SK-N-SH treated with all-trans-retinoic acid at 6 μM for 48 hours (cell line): ENCODE data around the gene SMG9.

Source experiments
- ATAC-seq: fragments of 200-7000 bp; cut with Tn5 transposase; 3 replicates; pipeline ENCODE4 v1.9.1; 2020; ENCODE audit warnings: mild to moderate bottlenecking, moderate library complexity
- ARNTL ChIP-seq: fragments of 450-650 bp; formaldehyde crosslinking; IDR thresholded peaks from 2 replicates; pipeline ENCODE4 v1.5.0; 2020; ENCODE audit warnings: low read depth, mild to moderate bottlenecking, moderate library complexity, borderline replicate concordance
- BACH2 ChIP-seq: fragments of 250-450 bp; sonication (Bioruptor Pico); IDR thresholded peaks from 2 replicates; pipeline ENCODE4 v1.9.0; 2021; ENCODE audit warnings: mild to moderate bottlenecking, borderline replicate concordance
- CSDC2 ChIP-seq: fragments of 250-450 bp; sonication (Bioruptor Pico); IDR thresholded peaks from 2 replicates; pipeline ENCODE4 v1.5.0; 2020; ENCODE audit warnings: mild to moderate bottlenecking, moderate library complexity
- ESRRG ChIP-seq: fragments of 250-450 bp; sonication (Bioruptor Pico); IDR thresholded peaks from 2 replicates; pipeline ENCODE4 v1.6.1; 2021; ENCODE audit warnings: mild to moderate bottlenecking
- GLIS3 ChIP-seq: fragments of 250-450 bp; sonication (Bioruptor Pico); IDR thresholded peaks from 2 replicates; pipeline ENCODE4 v1.5.0; 2020; ENCODE audit warnings: mild to moderate bottlenecking, moderate library complexity
- ISL1 ChIP-seq: fragments of 250-450 bp; sonication (Bioruptor Pico); IDR thresholded peaks from 2 replicates; pipeline ENCODE4 v2.1.2; 2022; ENCODE audit warnings: mild to moderate bottlenecking, moderate library complexity
- OSR1 ChIP-seq: fragments of 250-450 bp; sonication (Bioruptor Pico); IDR thresholded peaks from 2 replicates; pipeline ENCODE4 v1.8.0; 2022; ENCODE audit warnings: moderate library complexity, mild to moderate bottlenecking, inconsistent platforms
- PPARA ChIP-seq: fragments of 250-450 bp; sonication (Bioruptor Pico); IDR thresholded peaks from 2 replicates; pipeline ENCODE4 v1.5.0; 2020; ENCODE audit warnings: mild to moderate bottlenecking, borderline replicate concordance
- RARB ChIP-seq: fragments of 250-450 bp; sonication (Bioruptor Pico); IDR thresholded peaks from 2 replicates; pipeline ENCODE4 v1.8.0; 2021; ENCODE audit warnings: mild to moderate bottlenecking, moderate library complexity
- SNAI2 ChIP-seq: fragments of 250-450 bp; sonication (Bioruptor Pico); IDR thresholded peaks from 2 replicates; pipeline ENCODE4 v1.5.0; 2020; ENCODE audit warnings: mild to moderate bottlenecking, moderate library complexity
- TCF4 ChIP-seq: fragments of 250-450 bp; sonication (Bioruptor Pico); IDR thresholded peaks from 2 replicates; pipeline ENCODE4 v1.8.0; 2021; ENCODE audit warnings: mild to moderate bottlenecking, moderate library complexity, borderline replicate concordance
- TOX ChIP-seq: fragments of 250-450 bp; sonication (Bioruptor Pico); IDR thresholded peaks from 2 replicates; pipeline ENCODE4 v1.8.0; 2021; ENCODE audit warnings: mild to moderate bottlenecking, moderate library complexity, borderline replicate concordance
- ZFP3 ChIP-seq: fragments of 250-450 bp; sonication (Bioruptor Pico); IDR thresholded peaks from 2 replicates; pipeline ENCODE4 v1.5.0; 2020; ENCODE audit warnings: mild to moderate bottlenecking, moderate library complexity
- ZFP30 ChIP-seq: fragments of 450-650 bp; formaldehyde crosslinking; IDR thresholded peaks from 2 replicates; pipeline ENCODE4 v1.5.0; 2022; ENCODE audit warnings: mild to moderate bottlenecking, moderate library complexity
- ZNF565 ChIP-seq: fragments of 450-650 bp; formaldehyde crosslinking; conservative IDR thresholded peaks from 2 replicates; pipeline ENCODE4 v1.5.0; 2020; ENCODE audit warnings: low read depth, mild to moderate bottlenecking, moderate library complexity
- ZNF70 ChIP-seq: fragments of 450-650 bp; formaldehyde crosslinking; IDR thresholded peaks from 2 replicates; pipeline ENCODE4 v1.5.0; 2020; ENCODE audit warnings: mild to moderate bottlenecking, moderate library complexity
- ZNF8 ChIP-seq: fragments of 450-650 bp; formaldehyde crosslinking; IDR thresholded peaks from 2 replicates; pipeline ENCODE4 v1.5.0; 2020; ENCODE audit warnings: mild to moderate bottlenecking, moderate library complexity
- TF ChIP-seq, protein P1 (sequence below): fragments of 250-450 bp; sonication (Bioruptor Pico); IDR thresholded peaks from 2 replicates; pipeline ENCODE4 v1.5.1; 2020; ENCODE audit warnings: low read depth, mild to moderate bottlenecking, moderate library complexity
- TF ChIP-seq, protein P2 (sequence below): fragments of 250-450 bp; sonication (Bioruptor Pico); IDR thresholded peaks from 2 replicates; pipeline ENCODE4 v1.5.0; 2020; ENCODE audit warnings: mild to moderate bottlenecking, moderate library complexity
- TF ChIP-seq, protein P3 (sequence below): fragments of 250-450 bp; sonication (Bioruptor Pico); IDR thresholded peaks from 2 replicates; pipeline ENCODE4 v1.8.0; 2020; ENCODE audit warnings: mild to moderate bottlenecking, moderate library complexity, borderline replicate concordance
- TF ChIP-seq, protein P4 (sequence below): fragments of 250-450 bp; sonication (Bioruptor Pico); IDR thresholded peaks from 2 replicates; pipeline ENCODE4 v1.5.1; 2021; ENCODE audit warnings: mild to moderate bottlenecking, moderate library complexity

The SMG9 gene

DNA sequence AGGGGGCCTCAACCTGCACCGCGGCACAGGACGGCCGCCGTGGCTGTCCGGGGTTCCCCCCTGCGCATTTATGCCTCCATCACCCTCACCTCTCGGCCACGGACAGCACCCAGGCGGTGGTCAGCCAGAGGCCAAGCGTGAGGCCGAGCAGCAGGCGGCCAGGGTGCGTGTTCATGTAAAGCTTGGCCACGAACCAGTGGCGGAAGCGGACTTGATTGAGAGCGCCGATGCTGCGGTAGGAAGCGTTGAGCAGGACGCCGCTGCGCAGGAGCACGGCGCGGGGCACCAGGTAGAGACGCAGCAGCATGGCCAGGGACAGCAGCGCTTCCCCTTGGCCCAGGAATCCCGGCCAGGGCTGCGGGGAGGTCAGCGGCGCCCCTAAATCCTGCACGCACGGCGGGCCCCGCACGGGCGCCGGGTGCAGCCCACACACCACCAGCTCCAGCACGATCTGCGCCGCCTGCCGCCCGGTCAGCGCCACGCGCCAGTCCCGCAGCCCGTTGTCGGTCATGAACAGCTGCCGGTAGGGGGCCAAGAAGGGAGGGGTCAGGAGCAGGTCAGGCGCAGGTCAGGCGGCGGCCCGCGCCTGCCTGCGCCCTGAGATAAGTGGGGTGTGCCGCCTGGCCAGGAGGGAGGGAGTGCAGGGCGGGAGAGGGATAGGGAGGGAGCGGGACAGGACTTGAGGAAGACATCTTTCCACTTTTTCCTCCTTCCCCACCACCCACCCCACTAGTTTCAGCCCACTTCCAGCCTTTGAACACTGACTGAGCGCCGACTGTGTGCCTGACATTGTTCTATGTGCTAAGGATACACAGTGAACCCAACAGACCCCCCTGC, 19.6 kb upstream of the SMG9 start:
- peak; percentile 37; the same call in 1 of the 3 replicates for ATAC-seq
- TF ChIP-seq CSDC2 (CRISPR knock-in tag) (no peak), ESRRG (CRISPR knock-in tag) (no peak), ZNF8 (CRISPR knock-in tag) (no peak)

DNA sequence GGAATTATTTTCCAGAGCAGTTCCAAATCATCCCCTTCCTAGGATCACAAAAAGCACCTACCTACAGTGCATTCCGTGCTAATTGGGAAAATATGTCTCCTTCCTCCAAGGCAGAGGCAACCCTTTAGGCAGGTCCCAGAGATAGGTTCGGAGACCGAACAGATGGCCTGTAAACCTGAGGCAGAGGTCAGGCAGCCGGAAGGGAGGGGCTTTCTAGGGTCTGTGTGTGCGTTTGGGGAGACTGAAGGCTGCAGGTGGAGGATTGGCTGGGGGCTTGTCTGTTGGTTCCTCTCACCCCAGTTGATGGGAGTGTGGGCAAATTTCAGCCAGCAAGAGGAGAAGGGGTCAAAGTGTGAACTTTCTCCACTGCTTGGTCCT, 19.0 kb upstream of the SMG9 start:
- ATAC-seq: no peak
- TF ChIP-seq ISL1 (CRISPR knock-in tag) (no peak), ZNF8 (CRISPR knock-in tag) (no peak), TOX (no peak), ZNF70 (CRISPR knock-in tag) (no peak), RARB (no peak), SNAI2 (CRISPR knock-in tag) (no peak), ARNTL (CRISPR knock-in tag) (no peak), ZFP30 (no peak), ESRRG (CRISPR knock-in tag) (no peak), PPARA (CRISPR knock-in tag) (no peak), TCF4 (CRISPR knock-in tag) (no peak)
- TF ChIP-seq, protein P1, sequence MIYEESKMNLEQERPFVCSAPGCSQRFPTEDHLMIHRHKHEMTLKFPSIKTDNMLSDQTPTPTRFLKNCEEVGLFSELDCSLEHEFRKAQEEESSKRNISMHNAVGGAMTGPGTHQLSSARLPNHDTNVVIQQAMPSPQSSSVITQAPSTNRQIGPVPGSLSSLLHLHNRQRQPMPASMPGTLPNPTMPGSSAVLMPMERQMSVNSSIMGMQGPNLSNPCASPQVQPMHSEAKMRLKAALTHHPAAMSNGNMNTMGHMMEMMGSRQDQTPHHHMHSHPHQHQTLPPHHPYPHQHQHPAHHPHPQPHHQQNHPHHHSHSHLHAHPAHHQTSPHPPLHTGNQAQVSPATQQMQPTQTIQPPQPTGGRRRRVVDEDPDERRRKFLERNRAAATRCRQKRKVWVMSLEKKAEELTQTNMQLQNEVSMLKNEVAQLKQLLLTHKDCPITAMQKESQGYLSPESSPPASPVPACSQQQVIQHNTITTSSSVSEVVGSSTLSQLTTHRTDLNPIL (CRISPR knock-in tag): no peak

DNA sequence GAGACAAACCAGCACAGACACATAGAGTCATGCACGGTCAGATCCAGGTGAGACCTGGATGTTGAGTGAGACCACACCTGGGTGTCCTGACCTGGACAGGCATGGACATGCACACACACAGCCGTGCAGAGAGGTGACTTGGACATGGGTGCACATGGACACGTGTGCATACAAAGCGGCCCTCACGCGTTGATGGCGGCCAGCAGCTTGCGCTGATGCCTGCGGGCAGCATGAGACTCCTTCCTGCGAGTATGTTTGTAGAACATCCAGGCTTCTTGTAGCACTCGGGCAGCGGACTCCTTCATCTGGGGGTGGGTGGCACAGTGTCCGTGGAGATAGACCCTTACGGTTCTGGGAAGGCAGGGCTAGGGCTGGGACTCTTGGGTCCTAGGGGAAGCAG, 14.5 kb upstream of the SMG9 start:
- TF ChIP-seq BACH2 (no peak), ESRRG (CRISPR knock-in tag) (no peak), TOX (no peak), PPARA (CRISPR knock-in tag) (no peak), ZNF70 (CRISPR knock-in tag) (no peak), ZFP3 (CRISPR knock-in tag) (no peak), SNAI2 (CRISPR knock-in tag) (no peak), ZFP30 (no peak), RARB (no peak), ARNTL (CRISPR knock-in tag) (no peak), ZNF8 (CRISPR knock-in tag) (no peak)
- TF ChIP-seq, protein P2, sequence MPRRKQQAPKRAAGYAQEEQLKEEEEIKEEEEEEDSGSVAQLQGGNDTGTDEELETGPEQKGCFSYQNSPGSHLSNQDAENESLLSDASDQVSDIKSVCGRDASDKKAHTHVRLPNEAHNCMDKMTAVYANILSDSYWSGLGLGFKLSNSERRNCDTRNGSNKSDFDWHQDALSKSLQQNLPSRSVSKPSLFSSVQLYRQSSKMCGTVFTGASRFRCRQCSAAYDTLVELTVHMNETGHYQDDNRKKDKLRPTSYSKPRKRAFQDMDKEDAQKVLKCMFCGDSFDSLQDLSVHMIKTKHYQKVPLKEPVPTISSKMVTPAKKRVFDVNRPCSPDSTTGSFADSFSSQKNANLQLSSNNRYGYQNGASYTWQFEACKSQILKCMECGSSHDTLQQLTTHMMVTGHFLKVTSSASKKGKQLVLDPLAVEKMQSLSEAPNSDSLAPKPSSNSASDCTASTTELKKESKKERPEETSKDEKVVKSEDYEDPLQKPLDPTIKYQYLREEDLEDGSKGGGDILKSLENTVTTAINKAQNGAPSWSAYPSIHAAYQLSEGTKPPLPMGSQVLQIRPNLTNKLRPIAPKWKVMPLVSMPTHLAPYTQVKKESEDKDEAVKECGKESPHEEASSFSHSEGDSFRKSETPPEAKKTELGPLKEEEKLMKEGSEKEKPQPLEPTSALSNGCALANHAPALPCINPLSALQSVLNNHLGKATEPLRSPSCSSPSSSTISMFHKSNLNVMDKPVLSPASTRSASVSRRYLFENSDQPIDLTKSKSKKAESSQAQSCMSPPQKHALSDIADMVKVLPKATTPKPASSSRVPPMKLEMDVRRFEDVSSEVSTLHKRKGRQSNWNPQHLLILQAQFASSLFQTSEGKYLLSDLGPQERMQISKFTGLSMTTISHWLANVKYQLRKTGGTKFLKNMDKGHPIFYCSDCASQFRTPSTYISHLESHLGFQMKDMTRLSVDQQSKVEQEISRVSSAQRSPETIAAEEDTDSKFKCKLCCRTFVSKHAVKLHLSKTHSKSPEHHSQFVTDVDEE (CRISPR knock-in tag): no peak
- TF ChIP-seq, protein P3, sequence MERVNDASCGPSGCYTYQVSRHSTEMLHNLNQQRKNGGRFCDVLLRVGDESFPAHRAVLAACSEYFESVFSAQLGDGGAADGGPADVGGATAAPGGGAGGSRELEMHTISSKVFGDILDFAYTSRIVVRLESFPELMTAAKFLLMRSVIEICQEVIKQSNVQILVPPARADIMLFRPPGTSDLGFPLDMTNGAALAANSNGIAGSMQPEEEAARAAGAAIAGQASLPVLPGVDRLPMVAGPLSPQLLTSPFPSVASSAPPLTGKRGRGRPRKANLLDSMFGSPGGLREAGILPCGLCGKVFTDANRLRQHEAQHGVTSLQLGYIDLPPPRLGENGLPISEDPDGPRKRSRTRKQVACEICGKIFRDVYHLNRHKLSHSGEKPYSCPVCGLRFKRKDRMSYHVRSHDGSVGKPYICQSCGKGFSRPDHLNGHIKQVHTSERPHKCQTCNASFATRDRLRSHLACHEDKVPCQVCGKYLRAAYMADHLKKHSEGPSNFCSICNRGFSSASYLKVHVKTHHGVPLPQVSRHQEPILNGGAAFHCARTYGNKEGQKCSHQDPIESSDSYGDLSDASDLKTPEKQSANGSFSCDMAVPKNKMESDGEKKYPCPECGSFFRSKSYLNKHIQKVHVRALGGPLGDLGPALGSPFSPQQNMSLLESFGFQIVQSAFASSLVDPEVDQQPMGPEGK (CRISPR knock-in tag): no peak
- TF ChIP-seq, protein P4, sequence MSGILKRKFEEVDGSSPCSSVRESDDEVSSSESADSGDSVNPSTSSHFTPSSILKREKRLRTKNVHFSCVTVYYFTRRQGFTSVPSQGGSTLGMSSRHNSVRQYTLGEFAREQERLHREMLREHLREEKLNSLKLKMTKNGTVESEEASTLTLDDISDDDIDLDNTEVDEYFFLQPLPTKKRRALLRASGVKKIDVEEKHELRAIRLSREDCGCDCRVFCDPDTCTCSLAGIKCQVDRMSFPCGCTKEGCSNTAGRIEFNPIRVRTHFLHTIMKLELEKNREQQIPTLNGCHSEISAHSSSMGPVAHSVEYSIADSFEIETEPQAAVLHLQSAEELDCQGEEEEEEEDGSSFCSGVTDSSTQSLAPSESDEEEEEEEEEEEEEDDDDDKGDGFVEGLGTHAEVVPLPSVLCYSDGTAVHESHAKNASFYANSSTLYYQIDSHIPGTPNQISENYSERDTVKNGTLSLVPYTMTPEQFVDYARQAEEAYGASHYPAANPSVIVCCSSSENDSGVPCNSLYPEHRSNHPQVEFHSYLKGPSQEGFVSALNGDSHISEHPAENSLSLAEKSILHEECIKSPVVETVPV (CRISPR knock-in tag): no peak
- ATAC-seq: no peak

DNA sequence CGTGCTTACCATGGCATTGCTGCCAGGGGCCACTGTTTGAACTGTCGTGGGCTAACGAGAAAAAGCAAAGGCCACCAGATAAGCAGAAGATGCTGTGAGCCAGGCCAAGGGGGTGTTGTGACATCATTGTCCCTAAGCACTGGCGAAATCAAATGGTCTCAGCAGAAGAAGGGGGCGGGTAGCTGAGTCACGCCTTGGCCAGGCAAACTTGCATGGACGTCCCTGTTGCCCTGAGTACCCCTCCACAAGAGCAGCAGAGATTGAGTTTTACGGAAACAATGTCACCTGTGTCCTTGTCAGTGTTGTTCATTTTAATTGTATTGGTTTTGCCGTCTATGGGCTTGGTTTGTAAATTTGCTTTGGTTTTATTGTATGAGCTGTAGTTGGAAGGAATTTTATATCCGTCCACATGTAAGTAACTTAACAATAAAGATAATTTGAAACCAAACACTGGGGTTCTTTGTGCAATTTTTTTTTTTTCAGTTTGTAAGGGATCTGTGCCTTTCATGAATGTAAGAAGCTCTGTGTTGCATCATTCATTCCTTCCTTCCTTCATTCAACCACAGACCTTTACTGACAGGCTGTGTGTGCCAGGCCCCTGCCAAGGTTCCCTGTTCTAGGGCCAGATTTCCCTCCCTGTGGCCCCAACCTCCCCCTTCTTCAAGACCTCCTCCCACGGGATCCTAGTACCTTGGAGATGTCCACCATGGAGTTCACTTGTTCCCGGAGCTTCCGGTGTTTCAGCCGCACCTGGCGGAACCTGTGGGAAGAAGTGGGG, 13.7 kb upstream of the SMG9 start:
- ATAC-seq: no peak
- TF ChIP-seq ZNF565 (CRISPR knock-in tag) (no peak), TOX (no peak), CSDC2 (CRISPR knock-in tag) (no peak), GLIS3 (no peak), OSR1 (no peak), BACH2 (no peak), TCF4 (CRISPR knock-in tag) (no peak)
- TF ChIP-seq, protein P4 (CRISPR knock-in tag): no peak
- TF ChIP-seq, protein P3 (CRISPR knock-in tag): no peak
- TF ChIP-seq, protein P1 (CRISPR knock-in tag): no peak
